Mucosa of descending colon (tissue), 3 donors: ENCODE measurements around the gene CMSS1. TPM values are rescaled to one million over a fixed set of nuclear protein-coding genes. Genes with fewer than 3 reads are reported as not detected.

ENCODE experiments used
- ATAC-seq: fragments of 200-7000 bp; cut with Tn5 transposase; one replicate; pipeline ENCODE4 v1.9.1; 2020; ENCODE audit warnings: mild to moderate bottlenecking, moderate library complexity
- DNase-seq, 3 donors: peaks; one replicate each; pipeline ENCODE4 v3.0.0-alpha.2; 2020
- H3K36me3 ChIP-seq: fragments of 200-600 bp; one replicate; pipeline ENCODE4 v1.8.0; 2021; ENCODE audit warnings: low read depth, mild to moderate bottlenecking
- H3K4me1 ChIP-seq: fragments of 200-600 bp; one replicate; pipeline ENCODE4 v1.8.0; 2021; ENCODE audit warnings: low read depth, mild to moderate bottlenecking
- H3K4me3 ChIP-seq: fragments of 200-600 bp; one replicate; pipeline ENCODE4 v1.8.0; 2021; ENCODE audit warnings: mild to moderate bottlenecking
- H3K9me3 ChIP-seq: fragments of 200-600 bp; one replicate; pipeline ENCODE4 v1.8.0; 2021; ENCODE audit warnings: mild to moderate bottlenecking
- CTCF ChIP-seq: fragments of 200-600 bp; IDR thresholded peaks from one replicate; pipeline ENCODE4 v1.8.0; 2022; ENCODE audit warnings: antibody characterized with exemption, mild to moderate bottlenecking
- intact Hi-C, 2 donors: fragments of 100-400 bp; cut with DNase I in 1 of 2; cut with micrococcal nuclease in 1 of 2; formaldehyde crosslinking; loops; one replicate each; pipeline versions ENCODE4 v1.11.0 to v1.11.1; 2022; cut with DNase I, micrococcal nuclease
- total RNA-seq, 3 donors: library from RNA; stranded (reverse); fragmentation: NEBNext Ultra II Directional in 2 of 3; extraction: Animal tissue kit (Norgen Biotek cat#: 25700) in 2 of 3; gene quantifications; one replicate each; pipeline versions ENCODE4 v1.2.1 to v1.2.4, GENCODE V29; 2021 to 2023
- donor health status: DM: no; HTN: no; CAD: no; lungs with moderate emphysema.
- donor health status: DM: no; HTN: no; CAD: no.
- donor health status: DM: no; HTN: yes; CAD: no.

Gene CMSS1
- total RNA-seq, 3 donors from 2014 or later = 9.6 to 24.2 (median 13.8) TPM

- no peaks in the 10 kb centered on the region for H3K9me3 ChIP-seq
- intact Hi-C loops = no loop called here
- no peak for ATAC-seq
Measured at GRCh38 chr3:100117093-100117492, 299.4 kb downstream of the CMSS1 start.

GRCh38 chr3:100120012-100120411 is 302.4 kb downstream of the CMSS1 start:
- ATAC-seq = no peak

More at GRCh38 chr3:100117093-100117492, 299.4 kb downstream of the CMSS1 start:
- TF ChIP-seq CTCF = no peak
- DNase-seq = no peak
- no peaks in the 10 kb centered on the region for H3K36me3 ChIP-seq
- H3K4me1 ChIP-seq = no peaks in the 10 kb centered on the region
- H3K4me3 ChIP-seq = no peak overlapping the region

GRCh38 chr3:100120693-100121092 is 303.0 kb downstream of the CMSS1 start:
- Histone ChIP-seq H3K4me3 (no peak overlapping the region), H3K36me3 (no peaks in the 10 kb centered on the region), H3K9me3 (no peaks in the 10 kb centered on the region), H3K4me1 (no peaks in the 10 kb centered on the region)
- TF ChIP-seq CTCF = no peak
- no peak for ATAC-seq
- no peak for DNase-seq
- intact Hi-C loops = no loop called here

More at GRCh38 chr3:100120012-100120411, 302.4 kb downstream of the CMSS1 start:
- no peak for TF ChIP-seq CTCF
- Histone ChIP-seq H3K9me3 (no peaks in the 10 kb centered on the region), H3K4me1 (no peaks in the 10 kb centered on the region), H3K36me3 (no peaks in the 10 kb centered on the region), H3K4me3 (no peak overlapping the region)
- DNase-seq = no peak
- intact Hi-C loops = no loop called here

- Histone ChIP-seq H3K4me1 (no peaks in the 10 kb centered on the region), H3K9me3 (no peaks in the 10 kb centered on the region), H3K4me3 (no peak overlapping the region), H3K36me3 (no peaks in the 10 kb centered on the region)
- intact Hi-C loops = no loop called here
- no peak for DNase-seq
- TF ChIP-seq CTCF = no peak
- no peak for ATAC-seq
Measured at GRCh38 chr3:100122321-100122720, 304.7 kb downstream of the CMSS1 start.

GRCh38 chr3:100123112-100123511 is 305.4 kb downstream of the CMSS1 start:
- no peak for TF ChIP-seq CTCF
- H3K4me1 ChIP-seq = no peaks in the 10 kb centered on the region
- H3K36me3 ChIP-seq = no peaks in the 10 kb centered on the region
- no peak for ATAC-seq
- DNase-seq = no peak
- intact Hi-C loops = no loop called here
- no peak overlapping the region for H3K4me3 ChIP-seq
- no peaks in the 10 kb centered on the region for H3K9me3 ChIP-seq

- ATAC-seq (no peak), DNase-seq (no peak)
- H3K4me3 ChIP-seq = no peak overlapping the region
- intact Hi-C loops = no loop called here
- no peak for TF ChIP-seq CTCF
- H3K4me1 ChIP-seq = no peaks in the 10 kb centered on the region
- H3K9me3 ChIP-seq = no peaks in the 10 kb centered on the region
- H3K36me3 ChIP-seq = no peaks in the 10 kb centered on the region
Measured at GRCh38 chr3:100124201-100124761, 306.6 kb downstream of the CMSS1 start.
